HEK293 (cell line): Measurements from ENCODE around the gene HMGN4.
"Not testable (repeated sequence)": the region's sequence is repeated elsewhere in the genome, so short reads cannot be mapped to it uniquely, and the experiment has no call there.

Source experiments
- CTCF ChIA-PET: fragments of 350-600 bp; formaldehyde crosslinking; extraction: SDS; loops from one replicate; lab custom pipeline; 2021; ENCODE audit warnings: antibody characterized with exemption; lab: Yijun Ruan, JAX
- POLR2A ChIA-PET: fragments of 300-600 bp; formaldehyde crosslinking; extraction: SDS; loops from one replicate; lab custom pipeline; 2020; ENCODE audit warnings: antibody characterized with exemption, inconsistent platforms; lab: Yijun Ruan, JAX
- H3K27ac ChIP-seq: fragments of 200-500 bp; sonication (Bioruptor generic); 2 replicates; pipeline ENCODE4 v1.5.1; 2014; ENCODE audit warnings: low read depth, low read length, control low read depth, inconsistent platforms; ENCODE audit errors: extremely low read depth
- H3K36me3 ChIP-seq, 2 experiments: fragments of 200-500 bp in 1 of 2; sonication (Bioruptor generic) in 1 of 2; 1 replicate in 1 of 2; 2 replicates in 1 of 2; pipeline ENCODE4 v1.5.1; 2014 to 2017; ENCODE audit warnings: inconsistent platforms in 2 of 2, low read length in 2 of 2; ENCODE audit not compliant: control insufficient read depth in 2 of 2, insufficient read depth in 1 of 2
- H3K4me1 ChIP-seq: fragments of 200-500 bp; sonication (Bioruptor generic); 2 replicates; pipeline ENCODE4 v1.5.1; 2014; ENCODE audit warnings: mild to moderate bottlenecking, low read length, inconsistent platforms; ENCODE audit not compliant: control insufficient read depth, insufficient read depth
- H3K4me3 ChIP-seq: 2 replicates; pipeline ENCODE4 v1.5.1; 2011; ENCODE audit warnings: low read depth, mild to moderate bottlenecking, control low read depth, low read length, moderate library complexity
- H3K9me3 ChIP-seq: fragments of 200-500 bp; sonication (Bioruptor generic); 2 replicates; pipeline ENCODE4 v1.5.1; 2014; ENCODE audit warnings: low read depth, low read length, inconsistent platforms; ENCODE audit not compliant: control insufficient read depth, insufficient read depth
- EGR2 ChIP-seq: fragments of 450-650 bp; formaldehyde crosslinking; IDR thresholded peaks from 2 replicates; pipeline ENCODE4 v1.5.1; 2016; ENCODE audit warnings: low read depth, missing biosample characterization, missing genetic modification characterization
- GLI4 ChIP-seq: fragments of 450-650 bp; formaldehyde crosslinking; IDR thresholded peaks from 2 replicates; pipeline ENCODE4 v1.5.1; 2016; ENCODE audit warnings: missing biosample characterization, missing genetic modification characterization
- KLF1 ChIP-seq: fragments of 450-650 bp; formaldehyde crosslinking; IDR thresholded peaks from 2 replicates; pipeline ENCODE4 v1.5.1; 2016; ENCODE audit warnings: missing biosample characterization, missing genetic modification characterization
- SP3 ChIP-seq: fragments of 450-650 bp; formaldehyde crosslinking; IDR thresholded peaks from 2 replicates; pipeline ENCODE4 v1.5.1; 2016; ENCODE audit warnings: missing biosample characterization, missing genetic modification characterization
- TCF7L2 ChIP-seq: IDR thresholded peaks from 2 replicates; pipeline ENCODE4 v1.6.1; 2011; ENCODE audit warnings: low read depth, mild to moderate bottlenecking, inconsistent platforms, low read length, moderate library complexity, borderline replicate concordance
- ZNF148 ChIP-seq: fragments of 450-650 bp; formaldehyde crosslinking; IDR thresholded peaks from 2 replicates; pipeline ENCODE4 v1.5.0; 2017; ENCODE audit warnings: missing biosample characterization, missing genetic modification characterization, borderline replicate concordance
- ZNF184 ChIP-seq: fragments of 450-650 bp; IDR thresholded peaks from 2 replicates; pipeline ENCODE4 v1.5.1; 2018; ENCODE audit warnings: missing biosample characterization, mild to moderate bottlenecking, missing genetic modification characterization
- ZNF239 ChIP-seq: fragments of 450-650 bp; formaldehyde crosslinking; IDR thresholded peaks from 2 replicates; pipeline ENCODE4 v1.5.1; 2016; ENCODE audit warnings: missing biosample characterization, missing genetic modification characterization
- ZNF292 ChIP-seq: fragments of 450-650 bp; formaldehyde crosslinking; IDR thresholded peaks from 2 replicates; pipeline ENCODE4 v1.5.1; 2016; ENCODE audit warnings: low read depth, missing biosample characterization, missing genetic modification characterization, borderline replicate concordance
- ZNF561 ChIP-seq: fragments of 450-650 bp; IDR thresholded peaks from 2 replicates; pipeline ENCODE4 v1.5.1; 2018; ENCODE audit warnings: missing biosample characterization, missing genetic modification characterization, borderline replicate concordance
- ZNF660 ChIP-seq: fragments of 450-650 bp; IDR thresholded peaks from 2 replicates; pipeline ENCODE4 v1.5.1; 2018; ENCODE audit warnings: missing biosample characterization, mild to moderate bottlenecking, missing genetic modification characterization
- ZNF843 ChIP-seq: fragments of 450-650 bp; formaldehyde crosslinking; IDR thresholded peaks from 2 replicates; pipeline ENCODE4 v1.5.1; 2016; ENCODE audit warnings: missing biosample characterization, missing genetic modification characterization
- ZSCAN18 ChIP-seq: fragments of 450-650 bp; formaldehyde crosslinking; IDR thresholded peaks from 2 replicates; pipeline ENCODE4 v1.5.1; 2016; ENCODE audit warnings: missing biosample characterization, missing genetic modification characterization

The HMGN4 gene

GRCh38 chr6:26544473-26544872, 6.3 kb downstream of the HMGN4 start:
- CTCF ChIA-PET, result interaction anchor here (0.7 to 2.5 kb wide), 3 partner anchors 175 to 222 kb away, joined by 3 to 11 read pairs (median 6); no protein-coding TSS in a partner anchor
- TF ChIP-seq TCF7L2, result no peak
- TF ChIP-seq ZNF239 (tag by site-specific recombination), result no peak
- TF ChIP-seq SP3 (tag by site-specific recombination), result no peak
- no peak for TF ChIP-seq ZSCAN18 (tag by site-specific recombination)
- no peaks in the 10 kb centered on the region for H3K4me1 ChIP-seq
- H3K27ac ChIP-seq, result no peak overlapping the region
- peaks cover 8 to 30% of the 10 kb centered on the region in 2 experiments for H3K36me3 ChIP-seq
- no peak overlapping the region for H3K4me3 ChIP-seq
- H3K9me3 ChIP-seq, result no peaks in the 10 kb centered on the region
- POLR2A ChIA-PET, result no interaction called here

- POLR2A ChIA-PET, result no interaction called here
- no peaks in the 10 kb centered on the region for H3K9me3 ChIP-seq
- no peaks in the 10 kb centered on the region for H3K4me1 ChIP-seq
- CTCF ChIA-PET, result interaction anchor here (1.2 to 2.5 kb wide), 2 partner anchors 204 to 223 kb away, joined by 6 to 11 read pairs; no protein-coding TSS in a partner anchor
- TF ChIP-seq ZNF561 (tag by site-specific recombination) (no peak), ZNF184 (no peak), TCF7L2 (no peak), KLF1 (no peak), GLI4 (tag by site-specific recombination) (no peak), ZNF843 (tag by site-specific recombination) (no peak), ZNF148 (tag by site-specific recombination) (no peak), ZNF660 (tag by site-specific recombination) (no peak), ZNF292 (tag by site-specific recombination) (no peak), EGR2 (tag by site-specific recombination) (no peak)
- peaks cover 8 to 28% of the 10 kb centered on the region in 2 experiments for H3K36me3 ChIP-seq
- no peak overlapping the region for H3K27ac ChIP-seq
- H3K4me3 ChIP-seq, result no peak overlapping the region
These were observed 7.5 kb downstream of the HMGN4 start for GRCh38 chr6:26545627-26546026.

- H3K9me3 ChIP-seq, H3K27ac ChIP-seq, H3K4me1 ChIP-seq, POLR2A ChIA-PET, H3K4me3 ChIP-seq: not testable (repeated sequence)
- H3K36me3 ChIP-seq, result peaks cover 5 to 27% of the 10 kb centered on the region in 2 experiments
- CTCF ChIA-PET, result interaction anchor here (0.7 to 0.9 kb wide), 2 partner anchors 173 to 207 kb away, joined by 3 to 4 read pairs; no protein-coding TSS in a partner anchor
These were observed 9.2 kb downstream of the HMGN4 start for GRCh38 chr6:26547363-26547762.
